ENCODE results near the gene CYP26A1. TPM values are rescaled to one million over a fixed set of nuclear protein-coding genes. Genes with fewer than 3 reads are reported as not detected.

The CYP26A1 gene
- total RNA-seq, 4 donors from 2014 or later: 0.89 TPM; not detected in 3

GRCh38 chr10:93081834-93082233 is 8.1 kb downstream of the CYP26A1 start:
- TF ChIP-seq CTCF (IDR thresholded peaks at IDR 0.05) (no peak), EP300 (IDR thresholded peaks at IDR 0.05) (no peak), POLR2A (IDR thresholded peaks at IDR 0.05) (no peak), POLR2AphosphoS5 (IDR thresholded peaks at IDR 0.05) (no peak)
- H3K4me3 ChIP-seq: no peak overlapping the region
- WGBS: 42% methylated on average over 10 of the region's 10 CpGs

DNA sequence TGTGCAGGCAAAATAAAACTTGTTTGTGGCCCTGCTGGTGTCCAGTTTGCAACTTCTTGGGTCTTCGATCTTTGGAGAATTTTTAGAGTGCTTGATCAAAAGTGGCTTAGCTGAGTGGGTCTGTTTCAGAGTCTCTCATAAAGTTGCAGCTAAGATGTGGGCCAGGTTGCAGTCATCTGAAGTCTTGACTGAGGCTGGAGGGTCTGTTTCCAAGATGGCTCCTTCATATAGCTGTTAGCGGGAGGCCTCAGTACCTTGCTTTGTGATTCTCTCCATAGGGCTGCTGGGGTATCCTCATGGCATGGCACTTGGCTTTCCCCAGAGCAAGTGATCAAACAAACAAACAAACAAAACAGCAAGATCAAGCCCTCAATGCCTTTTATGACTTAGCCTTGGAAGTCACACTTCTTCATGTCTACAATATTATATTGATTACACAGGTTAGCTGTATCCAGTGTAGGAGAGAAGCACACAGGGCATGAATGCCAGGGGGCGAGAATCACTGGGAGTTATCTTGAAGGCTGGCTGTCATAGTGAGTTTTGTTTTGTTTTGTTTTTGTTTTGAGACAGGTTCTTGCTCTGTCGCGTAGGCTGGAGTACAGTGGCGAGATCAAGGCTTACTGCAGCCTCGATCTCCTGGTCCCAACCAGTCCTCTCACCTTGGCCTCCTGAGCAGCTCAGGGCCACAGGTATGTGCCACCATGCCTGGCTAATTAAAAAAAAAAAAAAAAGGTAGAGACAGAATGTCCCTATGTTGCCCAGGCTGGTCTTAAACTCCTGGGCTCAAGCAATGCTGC is 10.2 kb downstream of the CYP26A1 start:
- Histone ChIP-seq H3K27ac (no peak overlapping the region), H3K4me3 (no peak overlapping the region), H3K9me3 (no peaks in the 10 kb centered on the region), H3K4me1 (no peaks in the 10 kb centered on the region), H3K27me3 (peaks cover 14% of the 10 kb centered on the region), H3K36me3 (no peaks in the 10 kb centered on the region)
- 80% methylated on average over 7 of the region's 7 CpGs for WGBS
- no peak for DNase-seq (ENCODE audit: low spot score in 2 of 2)
- TF ChIP-seq POLR2AphosphoS5 (IDR thresholded peaks at IDR 0.05) (no peak), POLR2A (IDR thresholded peaks at IDR 0.05) (no peak), CTCF (IDR thresholded peaks at IDR 0.05) (no peak), EP300 (IDR thresholded peaks at IDR 0.05) (no peak)

More at GRCh38 chr10:93081834-93082233, 8.1 kb downstream of the CYP26A1 start:
- H3K36me3 ChIP-seq: no peaks in the 10 kb centered on the region
- peaks cover 23% of the 10 kb centered on the region for H3K27me3 ChIP-seq
- no peak for DNase-seq (ENCODE audit: low spot score in 2 of 2)
- no peak overlapping the region for H3K27ac ChIP-seq
- no peaks in the 10 kb centered on the region for H3K4me1 ChIP-seq
- H3K9me3 ChIP-seq: no peaks in the 10 kb centered on the region

- H3K4me1 ChIP-seq: no peaks in the 10 kb centered on the region
- no peaks in the 10 kb centered on the region for H3K36me3 ChIP-seq
- H3K27ac ChIP-seq: no peak overlapping the region
- no peak for DNase-seq (ENCODE audit: low spot score in 2 of 2)
- WGBS: 51% methylated on average over 4 of the region's 4 CpGs
- TF ChIP-seq POLR2AphosphoS5 (IDR thresholded peaks at IDR 0.05) (no peak), EP300 (IDR thresholded peaks at IDR 0.05) (no peak), POLR2A (IDR thresholded peaks at IDR 0.05) (no peak), CTCF (IDR thresholded peaks at IDR 0.05) (no peak)
- H3K9me3 ChIP-seq: no peaks in the 10 kb centered on the region
- peaks cover 7% of the 10 kb centered on the region for H3K27me3 ChIP-seq
- no peak overlapping the region for H3K4me3 ChIP-seq
Observed at GRCh38 chr10:93085272-93085859, 11.7 kb downstream of the CYP26A1 start.

DNA sequence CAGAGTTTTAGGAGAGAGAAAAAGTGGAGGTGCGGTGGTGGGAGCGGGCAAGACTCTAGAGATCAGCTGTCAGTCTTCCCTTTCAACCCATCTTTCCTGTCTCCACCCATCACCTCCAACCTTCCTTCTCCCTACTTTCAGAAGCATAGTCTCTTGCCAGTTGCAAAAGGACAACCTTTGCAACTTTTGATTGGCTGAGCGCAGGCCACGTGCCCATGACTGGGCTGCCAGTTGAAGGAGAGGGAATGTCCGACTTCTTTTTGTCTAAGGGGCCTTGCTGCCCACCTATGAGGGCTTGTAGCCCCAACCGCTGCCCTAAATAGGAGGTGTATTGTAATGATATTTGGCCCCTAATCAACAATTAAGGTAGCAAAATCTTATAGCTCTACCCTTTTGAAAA is 12.6 kb downstream of the CYP26A1 start:
- 84% methylated on average over 6 of the region's 6 CpGs for WGBS
- H3K27ac ChIP-seq: no peak overlapping the region
- TF ChIP-seq POLR2A (IDR thresholded peaks at IDR 0.05) (no peak), EP300 (IDR thresholded peaks at IDR 0.05) (no peak), POLR2AphosphoS5 (IDR thresholded peaks at IDR 0.05) (no peak), CTCF (IDR thresholded peaks at IDR 0.05) (no peak)
- H3K4me3 ChIP-seq: no peak overlapping the region
- no peak for DNase-seq (ENCODE audit: low spot score in 2 of 2)
- H3K9me3 ChIP-seq: no peaks in the 10 kb centered on the region
- H3K36me3 ChIP-seq: no peaks in the 10 kb centered on the region
- H3K4me1 ChIP-seq: no peaks in the 10 kb centered on the region
- no peaks in the 10 kb centered on the region for H3K27me3 ChIP-seq

DNA sequence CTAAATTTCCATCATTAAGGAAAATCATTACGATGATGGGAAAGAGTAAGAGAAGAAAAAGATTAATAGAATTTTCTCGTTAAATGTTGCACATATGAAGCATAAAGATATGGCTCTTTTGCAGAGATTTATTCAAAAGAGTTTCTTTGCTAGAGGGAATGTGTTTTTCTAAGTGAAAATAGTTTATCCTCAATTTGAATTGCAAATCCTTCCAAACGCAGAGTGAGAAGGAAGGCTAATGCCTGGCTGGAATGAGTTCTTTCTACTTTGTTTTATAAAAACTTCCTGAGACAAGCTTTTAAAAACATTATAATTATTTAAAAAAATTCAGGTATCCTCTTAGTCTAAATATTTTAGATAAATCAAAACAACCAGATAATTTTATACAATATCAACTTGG is 14.2 kb downstream of the CYP26A1 start:
- TF ChIP-seq POLR2A (IDR thresholded peaks at IDR 0.05): no peak
- TF ChIP-seq EP300 (IDR thresholded peaks at IDR 0.05): no peak
- TF ChIP-seq CTCF (IDR thresholded peaks at IDR 0.05): no peak
- no peak for TF ChIP-seq POLR2AphosphoS5 (IDR thresholded peaks at IDR 0.05)
- no peaks in the 10 kb centered on the region for H3K9me3 ChIP-seq

More for the DNA sequence above, 14.2 kb downstream of the CYP26A1 start:
- Histone ChIP-seq H3K36me3 (no peaks in the 10 kb centered on the region), H3K27me3 (no peaks in the 10 kb centered on the region), H3K27ac (no peak overlapping the region), H3K4me1 (no peaks in the 10 kb centered on the region), H3K4me3 (no peak overlapping the region)
- WGBS: 64% methylated on average over 3 of the region's 3 CpGs
- no peak for DNase-seq (ENCODE audit: low spot score in 2 of 2)

Data from suprapubic skin (tissue), 4 donors.